Gastroesophageal sphincter (tissue), 4 donors: Measurements from ENCODE around the gene CHD5. TPM values are rescaled to one million over a fixed set of nuclear protein-coding genes. Genes with fewer than 3 reads are reported as not detected.

Experiments
- ATAC-seq: fragments of 150-250 bp; one replicate; pipeline ENCODE4 v1.9.1; 2016; ENCODE audit warnings: mild to moderate bottlenecking, moderate library complexity
- H3K27ac ChIP-seq, 4 donors: fragments of 200-600 bp; sonication (generic) in 3 of 4; 1 replicate in 3 of 4; 2 replicates in 1 of 4; pipeline ENCODE4 v1.5.1; 2016 to 2019
- H3K27me3 ChIP-seq: fragments of 200-600 bp; sonication (generic); one replicate; pipeline ENCODE4 v1.5.1; 2019
- H3K36me3 ChIP-seq, 2 donors: fragments of 200-600 bp; sonication (generic); one replicate each; pipeline ENCODE4 v1.5.1; 2019; ENCODE audit warnings: control low read depth in 1 of 2
- H3K4me1 ChIP-seq, 3 donors: fragments of 200-600 bp; sonication (generic); 1 replicate in 2 of 3; 2 replicates in 1 of 3; pipeline ENCODE4 v1.5.1; 2016 to 2019; ENCODE audit warnings: control low read depth in 2 of 3
- H3K4me3 ChIP-seq, 2 donors: fragments of 200-600 bp; sonication (generic); one replicate each; pipeline ENCODE4 v1.5.1; 2019; ENCODE audit warnings: mild to moderate bottlenecking in 1 of 2, moderate library complexity in 1 of 2
- H3K9me3 ChIP-seq, 3 donors: fragments of 200-600 bp; sonication (generic); one replicate each; pipeline ENCODE4 v1.5.1; 2017 to 2019; ENCODE audit warnings: control low read depth in 2 of 3
- CTCF ChIP-seq, 4 experiments: fragments of 200-600 bp in 2 of 4; fragments of 450-650 bp in 2 of 4; sonication (generic) in 1 of 4; IDR thresholded peaks; one replicate each; pipeline ENCODE4 v1.5.1; 2017 to 2019; ENCODE audit warnings: antibody characterized with exemption in 4 of 4, mild to moderate bottlenecking in 2 of 4, moderate library complexity in 2 of 4
- EP300 ChIP-seq: sonication (generic); formaldehyde crosslinking; IDR thresholded peaks from one replicate; pipeline ENCODE4 v1.6.1; 2017; ENCODE audit warnings: antibody characterized with exemption, mild to moderate bottlenecking
- POLR2A ChIP-seq, 2 donors: fragments of 450-650 bp; IDR thresholded peaks; one replicate each; pipeline ENCODE4 v1.6.1; 2017; ENCODE audit warnings: antibody characterized with exemption in 2 of 2, mild to moderate bottlenecking in 2 of 2, moderate library complexity in 1 of 2
- POLR2AphosphoS5 ChIP-seq: sonication (generic); formaldehyde crosslinking; IDR thresholded peaks from one replicate; pipeline ENCODE4 v1.6.1; 2017; ENCODE audit warnings: antibody characterized with exemption
- WGBS, 2 donors: methylation state at CpG; one replicate each; pipeline ENCODE4 v1.1.5; 2018; ENCODE audit warnings: low coverage in 1 of 2; 5-methylcytosine and 5-hydroxymethylcytosine counted together
- total RNA-seq, 4 donors: library from RNA; depleted of rRNA; stranded (reverse); fragments of >200 nt; gene quantifications; one replicate each; pipeline ENCODE4 v1.1.0, GENCODE V29; 2016

CHD5 gene
- total RNA-seq, 4 donors from 2014 or later, result 4.4 to 34.9 (median 9.2) TPM

GRCh38 chr1:6100861-6101783, 79.0 kb downstream of the CHD5 start:
- no peaks in the 10 kb centered on the region for H3K4me1 ChIP-seq
- no peak overlapping the region for H3K4me3 ChIP-seq
- no peak overlapping the region for H3K27ac ChIP-seq
- no peak for ATAC-seq
- H3K36me3 ChIP-seq, result peaks cover 0 to 9% of the 10 kb centered on the region in 2 donors
- no peaks in the 10 kb centered on the region for H3K9me3 ChIP-seq
- TF ChIP-seq POLR2A (IDR thresholded peaks at IDR 0.05) (no peak), CTCF (IDR thresholded peaks at IDR 0.05) (no peak), POLR2AphosphoS5 (no peak), EP300 (no peak)
- WGBS, 2 donors, result 0 to 32% methylated on average over 2 to 14 of the region's 23 CpGs
- peaks cover 55% of the 10 kb centered on the region for H3K27me3 ChIP-seq

GRCh38 chr1:6099787-6100765, 80.0 kb downstream of the CHD5 start:
- ATAC-seq, result no peak
- Histone ChIP-seq H3K4me3 (no peak overlapping the region), H3K4me1 (no peaks in the 10 kb centered on the region), H3K36me3 (peaks cover 0 to 11% of the 10 kb centered on the region in 2 donors), H3K27ac (no peak overlapping the region), H3K9me3 (no peaks in the 10 kb centered on the region), H3K27me3 (peaks cover 55% of the 10 kb centered on the region)
- TF ChIP-seq EP300 (no peak), POLR2AphosphoS5 (no peak), POLR2A (IDR thresholded peaks at IDR 0.05) (no peak), CTCF (IDR thresholded peaks at IDR 0.05) (no peak)
- WGBS, 2 donors, result no CpG with 5 or more reads among the region's 27 CpGs

- H3K27ac ChIP-seq, result no peak overlapping the region
- H3K36me3 ChIP-seq, result peaks cover 0 to 5% of the 10 kb centered on the region in 2 donors
- H3K4me3 ChIP-seq, result no peak overlapping the region
- no peaks in the 10 kb centered on the region for H3K9me3 ChIP-seq
- H3K27me3 ChIP-seq, result peaks cover 49% of the 10 kb centered on the region
- no peaks in the 10 kb centered on the region for H3K4me1 ChIP-seq
- no CpG with 5 or more reads among the region's 15 CpGs for WGBS, 2 donors
- TF ChIP-seq POLR2A (IDR thresholded peaks at IDR 0.05) (no peak), CTCF (IDR thresholded peaks at IDR 0.05) (no peak), POLR2AphosphoS5 (no peak)
- no peak for ATAC-seq
These were observed 80.8 kb downstream of the CHD5 start for GRCh38 chr1:6099297-6099696.

GRCh38 chr1:6098303-6099215, 81.6 kb downstream of the CHD5 start:
- ATAC-seq, result peak; percentile 47
- Histone ChIP-seq H3K27me3 (peaks cover 42% of the 10 kb centered on the region), H3K9me3 (no peaks in the 10 kb centered on the region), H3K4me3 (no peak overlapping the region), H3K4me1 (no peaks in the 10 kb centered on the region), H3K27ac (no peak overlapping the region), H3K36me3 (peaks cover 0 to 5% of the 10 kb centered on the region in 2 donors)
- no peak for TF ChIP-seq POLR2A (IDR thresholded peaks at IDR 0.05)
- no peak for TF ChIP-seq CTCF (IDR thresholded peaks at IDR 0.05)
- no peak for TF ChIP-seq POLR2AphosphoS5
- no peak for TF ChIP-seq EP300
- 67% methylated on average over 14 of the region's 24 CpGs; no CpG with 5 or more reads in 1 of the 2 donors for WGBS, 2 donors
